Measurements from ENCODE around the gene S100PBP. TPM values are rescaled to one million over a fixed set of nuclear protein-coding genes. Genes with fewer than 3 reads are reported as not detected.

Gene S100PBP
- total and polyA plus RNA-seq, 9 of the 15 experiments (the other 6 are each of a cell fraction or from before 2014, with no cell fraction given) = 22.9 to 60.2 (median 32.9) TPM

- peak in 1 of 2 experiments; percentile 94; a peak in 2 of 4 replicates for TF ChIP-seq ZNF318 (IDR thresholded peaks at IDR 0.05; ENCODE audit: borderline replicate concordance in 1 of 2, low read depth in 1 of 2)
- TF ChIP-seq TCF7 (IDR thresholded peaks at IDR 0.05; ENCODE audit: borderline replicate concordance) = peak; percentile 61; the same call in 1 of the 2 replicates
- TF ChIP-seq MTA2 (IDR thresholded peaks at IDR 0.05; ENCODE audit: low read depth) = 0 out of 2 replicates have a peak, but pooled peaks have one; percentile 21
- peak; percentile 96 for TF ChIP-seq RBM22 (IDR thresholded peaks at IDR 0.05; ENCODE audit: low read depth, low read length, poor library complexity, severe bottlenecking)
- TF ChIP-seq HMGN3 (IDR thresholded peaks at IDR 0.05; ENCODE audit: borderline replicate concordance, extremely low read depth, insufficient read length, low read depth, low read length) = peak; percentile 99
- peak; percentile 100 for TF ChIP-seq CEBPG (CRISPR knock-in tag; IDR thresholded peaks at IDR 0.05)
- peak; percentile 100 for TF ChIP-seq CEBPG (tag; conservative IDR thresholded peaks at IDR 0.05 in 1 of 2, IDR thresholded peaks at IDR 0.05 in 1 of 2)
- TF ChIP-seq MAX (CRISPR knock-in tag; IDR thresholded peaks at IDR 0.05) = peak; percentile 99
- TF ChIP-seq HDAC2 (IDR thresholded peaks at IDR 0.05) = peak; percentile 85
- TF ChIP-seq TARDBP (IDR thresholded peaks at IDR 0.05) = peak; percentile 78; the same call in 1 of the 2 replicates
- TF ChIP-seq KLF13 (tag; IDR thresholded peaks at IDR 0.05; ENCODE audit: borderline replicate concordance, low read depth) = peak; percentile 26; the same call in 1 of the 2 replicates
- TF ChIP-seq ZNF146 (CRISPR knock-in tag; IDR thresholded peaks at IDR 0.05; ENCODE audit: unreplicated experiment) = peak; percentile 10
- TF ChIP-seq POLR3G (IDR thresholded peaks at IDR 0.05; ENCODE audit: extremely low read depth, insufficient read length, insufficient replicate concordance) = no peak
- peak; percentile 99 for TF ChIP-seq ETS1 (conservative IDR thresholded peaks at IDR 0.05; ENCODE audit: control insufficient read depth, low read depth, low read length)
- no peak for TF ChIP-seq SLC30A9 (CRISPR knock-in tag; IDR thresholded peaks at IDR 0.05)
- TF ChIP-seq TSC22D4 (tag; IDR thresholded peaks at IDR 0.05) = no peak
- TF ChIP-seq ZNF3 (CRISPR knock-in tag; IDR thresholded peaks at IDR 0.05) = no peak
- TF ChIP-seq PRMT5 (CRISPR knock-in tag; IDR thresholded peaks at IDR 0.05) = peak; percentile 14; the same call in 1 of the 2 replicates
These were observed at the start of gene S100PBP, which contains the start of gene YARS1 (continued) for GRCh38 chr1:32817159-32817814.

All from K562 (cell line).